Measurements from ENCODE around the gene FTO. TPM values are rescaled to one million over a fixed set of nuclear protein-coding genes. Genes with fewer than 3 reads are reported as not detected.

FTO gene
- total RNA-seq, 1 donor from 2014 or later, result 98.6 TPM

DNA sequence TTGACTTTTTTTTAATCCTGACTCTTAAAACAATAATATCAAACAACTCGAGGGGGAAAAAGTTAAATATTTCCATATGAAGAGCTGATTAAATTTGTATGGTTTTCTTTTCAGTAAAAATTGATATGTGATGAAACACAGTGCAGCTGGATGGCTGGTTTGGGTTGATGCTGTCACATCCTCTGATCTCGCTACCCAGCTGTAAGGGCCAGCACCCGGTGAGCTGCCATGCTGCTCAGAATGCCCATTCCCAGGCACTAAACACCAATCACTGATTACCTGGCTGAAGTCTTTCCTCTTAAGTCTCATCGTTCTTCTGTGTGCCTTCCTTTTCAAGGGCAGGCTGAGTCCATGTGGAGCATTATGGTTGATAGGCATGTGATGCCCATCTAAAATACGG lies 348.3 kb downstream of the FTO start:
- no peaks in the 10 kb centered on the region for H3K27me3 ChIP-seq (ENCODE audit: low read depth)

DNA sequence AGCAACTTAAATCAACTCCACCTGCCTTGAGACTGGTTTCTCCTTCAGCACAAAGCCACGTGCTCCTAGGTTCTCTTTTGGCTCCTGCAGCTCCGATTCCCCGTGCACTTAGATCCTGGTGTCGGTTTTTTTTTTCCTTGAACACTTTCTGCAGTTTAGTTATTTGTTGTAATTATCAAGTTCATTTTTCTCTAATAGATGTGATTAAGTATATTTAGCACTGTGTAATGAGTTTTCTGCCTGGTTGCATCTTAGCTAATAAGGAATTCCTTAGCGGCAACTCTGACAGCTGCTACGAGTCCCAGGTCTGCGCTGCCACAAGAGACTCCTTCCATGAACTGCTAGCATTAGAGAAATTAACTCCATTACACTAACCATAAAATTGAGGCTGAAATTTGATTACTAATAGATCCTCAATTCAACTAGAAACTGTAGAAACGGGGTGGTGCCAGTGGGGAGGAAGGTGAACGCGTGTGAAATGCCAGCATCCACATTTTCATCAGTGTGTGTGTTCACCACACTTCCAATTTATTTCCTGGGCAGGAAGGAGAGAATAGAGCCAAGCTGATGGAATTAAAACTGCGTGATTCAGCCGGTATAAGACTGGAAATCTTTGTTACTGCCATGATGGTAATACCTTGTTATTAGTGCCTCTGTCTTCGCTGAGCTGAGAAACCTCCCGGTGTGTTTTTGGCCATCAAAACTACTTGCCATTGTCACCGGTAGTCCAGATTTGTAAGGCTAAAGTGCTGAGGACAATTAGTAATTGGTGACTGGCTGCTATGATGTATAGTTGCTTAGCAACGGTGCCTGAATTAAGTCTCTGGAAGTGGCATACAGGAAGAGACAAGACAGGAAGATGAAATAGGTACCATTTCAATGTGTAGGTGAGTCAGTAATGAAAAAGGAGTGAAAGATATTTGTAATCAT lies 350.2 kb downstream of the FTO start:
- H3K27me3 ChIP-seq (ENCODE audit: low read depth), result no peaks in the 10 kb centered on the region
- no peak overlapping the region for H3K27ac ChIP-seq
- intact Hi-C loops (cut with DNase I), result no loop called here
- H3K9me3 ChIP-seq, result no peaks in the 10 kb centered on the region
- H3K4me1 ChIP-seq, result no peaks in the 10 kb centered on the region
- H3K36me3 ChIP-seq, result no peaks in the 10 kb centered on the region
- ATAC-seq, result no peak
- no peak for DNase-seq
- no peak overlapping the region for H3K4me3 ChIP-seq
- TF ChIP-seq, protein P1, sequence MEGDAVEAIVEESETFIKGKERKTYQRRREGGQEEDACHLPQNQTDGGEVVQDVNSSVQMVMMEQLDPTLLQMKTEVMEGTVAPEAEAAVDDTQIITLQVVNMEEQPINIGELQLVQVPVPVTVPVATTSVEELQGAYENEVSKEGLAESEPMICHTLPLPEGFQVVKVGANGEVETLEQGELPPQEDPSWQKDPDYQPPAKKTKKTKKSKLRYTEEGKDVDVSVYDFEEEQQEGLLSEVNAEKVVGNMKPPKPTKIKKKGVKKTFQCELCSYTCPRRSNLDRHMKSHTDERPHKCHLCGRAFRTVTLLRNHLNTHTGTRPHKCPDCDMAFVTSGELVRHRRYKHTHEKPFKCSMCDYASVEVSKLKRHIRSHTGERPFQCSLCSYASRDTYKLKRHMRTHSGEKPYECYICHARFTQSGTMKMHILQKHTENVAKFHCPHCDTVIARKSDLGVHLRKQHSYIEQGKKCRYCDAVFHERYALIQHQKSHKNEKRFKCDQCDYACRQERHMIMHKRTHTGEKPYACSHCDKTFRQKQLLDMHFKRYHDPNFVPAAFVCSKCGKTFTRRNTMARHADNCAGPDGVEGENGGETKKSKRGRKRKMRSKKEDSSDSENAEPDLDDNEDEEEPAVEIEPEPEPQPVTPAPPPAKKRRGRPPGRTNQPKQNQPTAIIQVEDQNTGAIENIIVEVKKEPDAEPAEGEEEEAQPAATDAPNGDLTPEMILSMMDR (IDR thresholded peaks at IDR 0.05), result no peak

More for the DNA sequence above, 348.3 kb downstream of the FTO start:
- no peaks in the 10 kb centered on the region for H3K9me3 ChIP-seq
- ATAC-seq (no peak), DNase-seq (no peak)
- intact Hi-C loops (cut with DNase I), result no loop called here
- no peaks in the 10 kb centered on the region for H3K4me1 ChIP-seq
- H3K36me3 ChIP-seq, result no peaks in the 10 kb centered on the region
- H3K27ac ChIP-seq, result no peak overlapping the region
- TF ChIP-seq, protein P1 (IDR thresholded peaks at IDR 0.05), result no peak
- no peak overlapping the region for H3K4me3 ChIP-seq

DNA sequence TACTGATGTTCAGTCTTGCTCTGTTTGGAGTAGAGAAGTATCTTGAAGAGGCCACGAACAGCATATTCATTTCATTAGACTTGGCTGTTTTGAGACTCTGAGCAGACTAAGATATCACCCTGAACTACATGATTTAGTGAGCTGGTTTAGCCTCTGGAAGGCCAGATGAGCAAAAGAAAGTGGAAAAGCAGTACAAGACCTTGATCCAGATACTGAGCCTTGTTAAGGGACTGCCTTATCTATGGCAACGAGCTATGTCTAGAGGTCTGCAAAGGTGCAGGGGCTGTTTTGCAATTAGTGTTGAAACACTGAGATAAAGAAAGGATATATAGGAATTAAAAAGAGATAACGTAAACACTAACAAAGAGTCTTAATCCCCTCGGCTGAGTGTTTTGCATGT lies 351.2 kb downstream of the FTO start:
- H3K36me3 ChIP-seq, result no peaks in the 10 kb centered on the region
- H3K4me1 ChIP-seq, result no peaks in the 10 kb centered on the region
- no peak for DNase-seq
- intact Hi-C loops (cut with DNase I), result no loop called here
- no peak for ATAC-seq
- TF ChIP-seq, protein P1 (IDR thresholded peaks at IDR 0.05), result no peak
- no peaks in the 10 kb centered on the region for H3K27me3 ChIP-seq (ENCODE audit: low read depth)
- H3K4me3 ChIP-seq, result no peak overlapping the region
- H3K9me3 ChIP-seq, result no peaks in the 10 kb centered on the region
- H3K27ac ChIP-seq, result no peak overlapping the region

DNA sequence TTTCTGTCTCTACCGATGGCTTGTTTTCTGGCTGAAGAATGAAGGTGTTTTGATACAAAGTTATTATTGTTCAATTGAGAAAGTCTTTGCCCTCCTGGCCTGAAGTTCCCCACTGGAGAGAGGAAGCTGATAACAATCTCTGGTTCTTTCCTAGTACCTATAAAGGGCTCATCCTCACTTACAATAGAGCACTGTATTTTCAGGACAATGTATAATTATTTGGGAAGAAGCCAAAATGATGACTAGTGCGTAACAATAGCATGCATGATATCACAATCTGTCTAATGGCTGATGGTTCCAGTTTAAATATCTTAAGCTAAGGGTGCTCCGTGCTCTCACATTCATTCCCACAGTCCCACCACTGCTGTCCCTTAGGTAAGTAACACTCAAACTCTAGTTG lies 351.9 kb downstream of the FTO start:
- Histone ChIP-seq H3K9me3 (no peaks in the 10 kb centered on the region), H3K4me1 (no peaks in the 10 kb centered on the region), H3K27ac (no peak overlapping the region), H3K36me3 (no peaks in the 10 kb centered on the region), H3K27me3 (ENCODE audit: low read depth) (no peaks in the 10 kb centered on the region), H3K4me3 (no peak overlapping the region)
- intact Hi-C loops (cut with DNase I), result no loop called here
- TF ChIP-seq, protein P1 (IDR thresholded peaks at IDR 0.05), result no peak
- no peak for ATAC-seq
- no peak for DNase-seq

DNA sequence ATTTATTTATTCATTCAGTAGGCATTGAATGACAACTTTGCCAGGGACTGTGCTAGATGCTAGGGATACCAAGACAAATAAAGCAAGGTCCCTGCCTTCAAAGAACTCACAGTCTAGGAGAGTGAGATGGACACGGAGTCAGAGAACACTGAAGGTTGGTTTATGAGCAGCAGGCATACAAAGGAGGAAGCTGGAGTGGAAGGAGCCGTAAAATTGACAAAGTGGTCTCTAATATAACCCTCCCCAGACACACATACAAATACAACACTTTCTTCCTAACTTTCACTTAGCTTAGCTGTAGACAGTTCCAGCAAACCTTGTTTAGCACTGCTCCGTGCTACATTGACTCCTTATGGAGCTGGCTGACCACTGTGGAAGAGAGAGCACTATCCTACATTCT lies 353.0 kb downstream of the FTO start:
- Histone ChIP-seq H3K4me3 (no peak overlapping the region), H3K36me3 (no peaks in the 10 kb centered on the region), H3K9me3 (no peaks in the 10 kb centered on the region), H3K27me3 (ENCODE audit: low read depth) (no peaks in the 10 kb centered on the region), H3K27ac (no peak overlapping the region), H3K4me1 (no peaks in the 10 kb centered on the region)
- TF ChIP-seq, protein P1 (IDR thresholded peaks at IDR 0.05), result no peak
- intact Hi-C loops (cut with DNase I), result no loop called here
- ATAC-seq (no peak), DNase-seq (no peak)

Data from lower lobe of right lung (tissue), 2 donors.